Glutamatergic neuron (in vitro differentiated cells): ENCODE data around the gene CAMTA1. TPM values are rescaled to one million over a fixed set of nuclear protein-coding genes. Genes with fewer than 3 reads are reported as not detected.

Experiments
- DNase-seq: peaks from one replicate; pipeline ENCODE4 v3.0.0; 2022
- H3K27ac Mint-ChIP-seq: one replicate; pipeline ENCODE4 v1.8.0; 2020; ENCODE audit warnings: mild to moderate bottlenecking, mixed read lengths, inconsistent platforms; ENCODE audit not compliant: unreplicated experiment
- H3K27me3 Mint-ChIP-seq: one replicate; pipeline ENCODE4 v1.8.0; 2020; ENCODE audit warnings: mild to moderate bottlenecking, moderate library complexity, mixed read lengths, inconsistent platforms; ENCODE audit not compliant: unreplicated experiment
- H3K36me3 Mint-ChIP-seq: one replicate; pipeline ENCODE4 v1.8.0; 2020; ENCODE audit warnings: mild to moderate bottlenecking, mixed read lengths, inconsistent platforms; ENCODE audit not compliant: unreplicated experiment
- H3K4me1 Mint-ChIP-seq: one replicate; pipeline ENCODE4 v1.8.0; 2020; ENCODE audit warnings: mild to moderate bottlenecking, low read depth, mixed read lengths, inconsistent platforms; ENCODE audit not compliant: unreplicated experiment
- H3K4me3 Mint-ChIP-seq: one replicate; pipeline ENCODE4 v1.8.0; 2020; ENCODE audit warnings: mild to moderate bottlenecking, mixed read lengths, inconsistent platforms; ENCODE audit not compliant: unreplicated experiment
- H3K9me3 Mint-ChIP-seq: one replicate; pipeline ENCODE4 v1.8.0; 2020; ENCODE audit warnings: mild to moderate bottlenecking, moderate library complexity, mixed read lengths, inconsistent platforms; ENCODE audit not compliant: unreplicated experiment
- CTCF ChIP-seq: fragments of 200-600 bp; sonication (generic); IDR thresholded peaks from one replicate; pipeline ENCODE4 v1.5.0; 2021; ENCODE audit not compliant: partially characterized antibody, unreplicated experiment
- total RNA-seq: library from RNA; stranded (reverse); fragmentation: NEBNext Ultra II Directional; extraction: Animal tissue kit (Norgen Biotek cat#: 25700); gene quantifications from one replicate; pipeline ENCODE4 v1.2.1, GENCODE V29; 2021; ENCODE audit not compliant: unreplicated experiment

Gene CAMTA1
- total RNA-seq, 1 donor from 2014 or later = 77.2 TPM

- no peak overlapping the region for H3K27ac Mint-ChIP-seq
- peak; percentile 3 for DNase-seq
- H3K4me1 Mint-ChIP-seq = no peaks in the 10 kb centered on the region
- no peak for TF ChIP-seq CTCF
- no peak overlapping the region for H3K4me3 Mint-ChIP-seq
- H3K9me3 Mint-ChIP-seq = peaks cover 7% of the 10 kb centered on the region
- no peaks in the 10 kb centered on the region for H3K36me3 Mint-ChIP-seq
- H3K27me3 Mint-ChIP-seq = peaks cover 4% of the 10 kb centered on the region
Observed at GRCh38 chr1:7576946-7577657, 791.8 kb downstream of the CAMTA1 start.

- H3K9me3 Mint-ChIP-seq = peaks cover 7% of the 10 kb centered on the region
- H3K4me3 Mint-ChIP-seq = no peak overlapping the region
- H3K36me3 Mint-ChIP-seq = no peaks in the 10 kb centered on the region
- H3K27me3 Mint-ChIP-seq = peaks cover 4% of the 10 kb centered on the region
- H3K4me1 Mint-ChIP-seq = no peaks in the 10 kb centered on the region
- DNase-seq = no peak
- no peak for TF ChIP-seq CTCF
- H3K27ac Mint-ChIP-seq = no peak overlapping the region
Observed at GRCh38 chr1:7578206-7578605, 793.0 kb downstream of the CAMTA1 start.

GRCh38 chr1:7579016-7579415, 793.8 kb downstream of the CAMTA1 start:
- no peak overlapping the region for H3K27ac Mint-ChIP-seq
- DNase-seq = no peak
- H3K36me3 Mint-ChIP-seq = no peaks in the 10 kb centered on the region
- no peaks in the 10 kb centered on the region for H3K4me1 Mint-ChIP-seq
- H3K4me3 Mint-ChIP-seq = no peak overlapping the region
- H3K9me3 Mint-ChIP-seq = peaks cover 7% of the 10 kb centered on the region
- no peak for TF ChIP-seq CTCF
- H3K27me3 Mint-ChIP-seq = peaks cover 4% of the 10 kb centered on the region

- Mint-ChIP-seq H3K4me3 (no peak overlapping the region), H3K27ac (no peak overlapping the region), H3K27me3 (peaks cover 4% of the 10 kb centered on the region), H3K4me1 (no peaks in the 10 kb centered on the region), H3K9me3 (peaks cover 7% of the 10 kb centered on the region), H3K36me3 (no peaks in the 10 kb centered on the region)
- no peak for DNase-seq
- no peak for TF ChIP-seq CTCF
Observed at GRCh38 chr1:7579831-7580804, 794.9 kb downstream of the CAMTA1 start.
